ENCODE results near the gene PPARA. TPM values are rescaled to one million over a fixed set of nuclear protein-coding genes. Genes with fewer than 3 reads are reported as not detected.

PPARA gene
- polyA plus RNA-seq, 3 donors = 3.7 to 6.3 (median 4.9) TPM

GRCh38 chr22:46106279-46107022 is 43.9 kb upstream of the PPARA start:
- Mint-ChIP-seq H3K4me3 (no peak overlapping the region), H3K9me3 (no peaks in the 10 kb centered on the region), H3K36me3 (peaks cover 25 to 70% of the 10 kb centered on the region in 2 donors), H3K27me3 (ENCODE audit: low read depth in 3 of 3) (no peaks in the 10 kb centered on the region), H3K4me1 (no peaks in the 10 kb centered on the region), H3K27ac (peak overlapping the region in 1 of 7 donors; percentile 48)
- no peaks in the 10 kb centered on the region for H3K79me2 ChIP-seq (ENCODE audit: insufficient read depth, low read length)
- no peak overlapping the region for H3K27ac ChIP-seq (ENCODE audit: low read depth in 1 of 2, low read length in 2 of 2)
- no peaks in the 10 kb centered on the region for H3K4me1 ChIP-seq (ENCODE audit: control insufficient read depth in 1 of 2, insufficient read depth in 2 of 2, low read length in 2 of 2)
- no peak overlapping the region for H3K4me2 ChIP-seq (replicated peaks; ENCODE audit: extremely low read depth, low read length, poor library complexity, severe bottlenecking)
- no peaks in the 10 kb centered on the region for H3K27me3 ChIP-seq (ENCODE audit: control insufficient read depth in 2 of 2, insufficient read depth in 2 of 2, low read length in 2 of 2)
- H3K36me3 ChIP-seq (replicated peaks in 1 of 2; ENCODE audit: control insufficient read depth in 1 of 2, insufficient read depth in 2 of 2, low read length in 2 of 2) = peaks cover 71 to 90% of the 10 kb centered on the region in 2 donors
- H3K4me3 ChIP-seq (replicated peaks in 1 of 3; ENCODE audit: low read depth in 2 of 3, low read length in 3 of 3) = no peak overlapping the region
- no peak overlapping the region for H3K9ac ChIP-seq (ENCODE audit: insufficient read depth, low read length, poor library complexity, severe bottlenecking)
- no peak overlapping the region for H2AFZ ChIP-seq (ENCODE audit: insufficient read depth, low read depth, low read length, poor library complexity, severe bottlenecking)
- H4K20me1 ChIP-seq (ENCODE audit: insufficient read depth, low read length) = peaks cover 48% of the 10 kb centered on the region
- H3K9me3 ChIP-seq (replicated peaks in 1 of 2; ENCODE audit: control insufficient read depth in 1 of 2, insufficient read depth in 1 of 2, low read length in 2 of 2) = no peaks in the 10 kb centered on the region
- no peak for TF ChIP-seq CTCF (IDR thresholded peaks at IDR 0.05)
- intact Hi-C loops (cut with micrococcal nuclease) = no loop called here
- WGBS (ENCODE audit: insufficient coverage) = 95% methylated on average over 17 of the region's 19 CpGs
- no peak for DNase-seq

GRCh38 chr22:46107089-46107664 is 43.1 kb upstream of the PPARA start:
- no peak for DNase-seq
- no peak overlapping the region for H2AFZ ChIP-seq (ENCODE audit: insufficient read depth, low read depth, low read length, poor library complexity, severe bottlenecking)
- 94% methylated on average over 33 of the region's 35 CpGs for WGBS (ENCODE audit: insufficient coverage)
- Mint-ChIP-seq H3K36me3 (peaks cover 22 to 69% of the 10 kb centered on the region in 2 donors), H3K27ac (peak overlapping the region in 1 of 7 donors; percentile 48), H3K4me1 (no peaks in the 10 kb centered on the region), H3K4me3 (no peak overlapping the region), H3K27me3 (ENCODE audit: low read depth in 3 of 3) (no peaks in the 10 kb centered on the region), H3K9me3 (no peaks in the 10 kb centered on the region)
- no peak for TF ChIP-seq CTCF (IDR thresholded peaks at IDR 0.05)
- H3K79me2 ChIP-seq (ENCODE audit: insufficient read depth, low read length) = no peaks in the 10 kb centered on the region
- peaks cover 70 to 88% of the 10 kb centered on the region in 2 donors for H3K36me3 ChIP-seq (replicated peaks in 1 of 2; ENCODE audit: control insufficient read depth in 1 of 2, insufficient read depth in 2 of 2, low read length in 2 of 2)
- no peaks in the 10 kb centered on the region for H3K9me3 ChIP-seq (replicated peaks in 1 of 2; ENCODE audit: control insufficient read depth in 1 of 2, insufficient read depth in 1 of 2, low read length in 2 of 2)
- H3K4me2 ChIP-seq (replicated peaks; ENCODE audit: extremely low read depth, low read length, poor library complexity, severe bottlenecking) = no peak overlapping the region
- H3K9ac ChIP-seq (ENCODE audit: insufficient read depth, low read length, poor library complexity, severe bottlenecking) = no peak overlapping the region
- H3K4me1 ChIP-seq (ENCODE audit: control insufficient read depth in 1 of 2, insufficient read depth in 2 of 2, low read length in 2 of 2) = no peaks in the 10 kb centered on the region
- no peaks in the 10 kb centered on the region for H3K27me3 ChIP-seq (ENCODE audit: control insufficient read depth in 2 of 2, insufficient read depth in 2 of 2, low read length in 2 of 2)
- no peak overlapping the region for H3K27ac ChIP-seq (ENCODE audit: low read depth in 1 of 2, low read length in 2 of 2)
- no peak overlapping the region for H3K4me3 ChIP-seq (replicated peaks in 1 of 3; ENCODE audit: low read depth in 2 of 3, low read length in 3 of 3)
- intact Hi-C loops (cut with micrococcal nuclease) = no loop called here
- peaks cover 55% of the 10 kb centered on the region for H4K20me1 ChIP-seq (ENCODE audit: insufficient read depth, low read length)
